GM19467 (cell line): ENCODE results near the gene GANAB.
"Not testable (repeated sequence)": the region's sequence is repeated elsewhere in the genome, so short reads cannot be mapped to it uniquely, and the experiment has no call there.

ENCODE experiments used
- ATAC-seq: cut with Tn5 transposase; IDR thresholded peaks from one replicate; pipeline ENCODE4 v1.9.1; 2021; ENCODE audit warnings: mild to moderate bottlenecking, moderate library complexity; ENCODE audit not compliant: unreplicated experiment

Gene GANAB

GRCh38 chr11:62645946-62646824, at the start of gene GANAB:
Gene GANAB (minus strand): TSS chr11:62646613. CDS start chr11:62646599, 14 bp downstream.
- peak; percentile 81 for ATAC-seq

- ATAC-seq, result no peak
These were observed 48.2 kb upstream of the GANAB start for GRCh38 chr11:62694455-62695167.

DNA sequence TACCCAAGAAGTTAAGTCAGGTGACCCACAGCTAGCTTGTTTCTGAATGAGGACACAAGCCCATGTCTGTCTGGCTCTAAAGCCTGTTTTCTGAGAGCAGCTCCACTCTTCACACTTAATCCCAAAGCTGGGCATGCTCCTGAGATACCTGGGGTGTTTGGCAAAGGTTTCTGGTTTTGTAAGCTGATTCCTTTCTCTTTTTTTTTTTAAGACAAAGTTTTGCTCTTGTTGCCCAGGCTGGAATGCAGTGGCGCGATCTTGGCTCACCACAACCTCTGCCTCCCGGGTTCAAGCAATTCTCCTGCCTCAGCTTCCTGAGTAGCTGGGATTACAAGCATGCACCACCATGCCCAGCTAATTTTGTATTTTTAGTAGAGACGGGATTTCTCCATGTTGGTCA, 47.2 kb upstream of the GANAB start:
- ATAC-seq, result not testable (repeated sequence)

- ATAC-seq, result no peak
These were observed 43.2 kb upstream of the GANAB start, which contains the start of gene LRRN4CL for GRCh38 chr11:62689421-62690183. Gene LRRN4CL (minus strand): TSS chr11:62689530. CDS start chr11:62688508, 1,022 bp downstream.

- no peak for ATAC-seq
These were observed 42.1 kb upstream of the GANAB start for GRCh38 chr11:62688491-62688890.

DNA sequence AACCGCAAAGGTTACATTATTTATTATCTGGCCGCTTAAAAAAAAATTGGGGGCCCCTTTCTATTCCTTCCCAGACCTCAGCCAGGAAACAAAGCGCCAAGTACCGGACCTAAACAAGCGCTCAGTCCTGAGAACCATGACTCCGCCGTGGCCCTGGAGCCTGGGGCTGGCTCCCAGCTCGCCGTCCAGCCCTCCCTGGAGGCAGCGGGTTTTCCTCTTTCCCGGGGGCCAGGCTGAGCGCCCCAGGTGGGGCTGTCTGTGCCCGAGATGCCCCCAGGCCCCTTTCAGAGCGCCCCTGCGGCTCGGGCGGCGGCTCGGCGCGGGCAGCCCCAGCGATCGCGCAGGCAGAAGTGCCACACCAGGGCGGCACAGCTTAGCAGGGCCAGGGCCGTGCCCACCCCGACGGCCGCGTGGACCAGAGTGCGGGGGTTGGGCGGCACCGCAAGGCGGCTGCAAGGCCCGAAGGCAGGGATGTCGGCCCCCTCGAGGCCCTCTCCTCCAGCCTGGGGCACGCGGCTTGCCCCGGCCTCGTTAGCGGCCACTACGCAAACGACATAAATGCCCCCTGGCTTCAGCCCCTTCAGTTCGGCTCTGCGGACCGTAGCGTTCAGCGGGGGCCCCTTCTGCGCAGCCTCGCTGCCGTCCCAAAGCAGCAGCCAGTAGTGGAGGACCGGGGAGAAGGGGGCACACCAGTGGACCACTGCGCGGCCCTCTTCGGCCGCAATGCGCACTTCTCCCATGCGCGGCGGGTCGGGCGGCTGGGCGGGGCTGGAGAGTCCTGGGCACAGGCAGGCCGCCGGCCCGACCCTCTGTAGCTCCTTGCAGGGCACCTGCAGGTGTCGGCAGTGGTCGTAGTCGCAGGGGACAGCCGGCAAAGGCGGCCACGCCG, 41.3 kb upstream of the GANAB start:
- ATAC-seq, result no peak

DNA sequence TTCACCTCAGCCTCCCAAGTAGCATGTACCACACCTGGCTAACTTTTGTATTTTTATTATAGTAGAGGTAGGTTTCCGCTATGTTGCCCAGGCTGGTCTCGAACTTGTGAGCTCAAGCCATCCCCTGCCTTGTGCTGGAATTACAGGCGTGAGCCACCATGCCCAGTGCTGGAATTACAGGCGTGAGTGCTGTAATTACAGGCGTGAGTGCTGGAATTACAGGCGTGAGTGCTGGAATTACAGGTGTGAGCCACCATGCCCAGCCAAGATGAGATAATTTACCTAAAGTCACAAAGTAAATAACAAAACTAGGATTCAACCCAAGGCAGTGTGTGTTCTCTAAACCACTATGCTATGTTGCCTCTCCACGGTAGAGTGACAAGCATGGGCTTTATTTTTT, 36.1 kb upstream of the GANAB start:
- ATAC-seq, result no peak

DNA sequence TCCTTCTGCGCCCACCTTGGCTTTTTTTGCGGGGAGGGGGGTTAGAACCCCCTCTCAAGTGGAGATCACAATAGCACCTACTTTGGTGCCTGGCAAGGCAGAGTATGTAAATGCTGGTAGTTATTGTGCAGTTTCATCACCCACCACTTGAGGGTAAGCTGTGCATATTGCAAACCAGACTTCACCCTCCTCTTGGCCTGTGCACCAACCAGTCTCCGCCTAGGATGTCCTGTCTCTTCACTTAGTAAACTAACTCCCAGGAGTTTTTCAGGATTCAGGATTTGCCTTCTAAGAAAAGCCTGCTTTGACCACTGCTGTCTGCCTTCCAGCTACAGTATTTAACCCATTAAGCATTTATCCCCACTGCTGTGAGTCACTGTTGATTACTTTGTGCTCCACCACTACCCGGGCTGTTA, 34.4 kb upstream of the GANAB start:
- no peak for ATAC-seq

GRCh38 chr11:62678770-62679696, 32.6 kb upstream of the GANAB start, which contains the start of gene UBXN1:
Gene UBXN1 (minus strand): TSS chr11:62679073. CDS start chr11:62678923, 150 bp downstream.
- ATAC-seq, result peak; percentile 66

- ATAC-seq, result no peak
These were observed 32.0 kb upstream of the GANAB start for GRCh38 chr11:62678433-62678769.

DNA sequence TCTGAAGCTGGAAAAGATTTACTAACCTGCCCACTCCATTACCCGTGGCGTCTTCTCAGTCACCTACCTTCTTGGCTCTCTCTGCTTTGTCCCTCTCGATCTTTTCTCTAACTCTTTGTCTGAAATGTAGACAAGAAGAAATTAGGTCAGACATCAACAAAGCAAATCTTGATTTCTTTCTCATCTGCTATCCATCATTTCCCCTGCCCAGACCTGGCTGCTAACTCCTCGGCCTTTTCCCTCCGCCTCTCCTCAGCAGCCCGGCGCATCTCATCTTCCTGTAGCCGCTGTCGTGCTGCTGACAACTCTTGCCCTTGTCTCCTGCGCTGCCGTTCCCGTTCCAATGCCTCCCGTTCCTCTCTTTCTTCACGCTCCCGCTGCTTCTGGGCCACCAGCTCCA, 31.3 kb upstream of the GANAB start:
- no peak for ATAC-seq

DNA sequence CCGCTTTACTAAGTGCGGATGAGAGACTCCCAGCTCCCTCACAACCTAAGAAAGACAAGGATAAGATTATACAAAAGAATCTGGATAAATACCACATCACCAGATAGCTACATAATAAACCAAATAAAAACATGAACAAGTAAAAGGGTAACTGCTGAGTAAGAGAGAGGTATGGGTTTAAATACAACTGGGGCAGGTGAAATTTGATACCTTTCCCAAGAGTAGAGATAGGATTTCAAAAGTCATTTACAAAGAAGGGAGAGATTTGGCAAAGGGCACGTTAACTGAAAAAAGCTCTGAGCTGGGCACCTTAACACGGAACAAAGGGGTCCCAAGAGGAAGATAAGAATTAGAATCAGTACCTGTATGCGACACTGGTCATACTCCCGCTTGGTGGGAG, 30.7 kb upstream of the GANAB start:
- no peak for ATAC-seq

DNA sequence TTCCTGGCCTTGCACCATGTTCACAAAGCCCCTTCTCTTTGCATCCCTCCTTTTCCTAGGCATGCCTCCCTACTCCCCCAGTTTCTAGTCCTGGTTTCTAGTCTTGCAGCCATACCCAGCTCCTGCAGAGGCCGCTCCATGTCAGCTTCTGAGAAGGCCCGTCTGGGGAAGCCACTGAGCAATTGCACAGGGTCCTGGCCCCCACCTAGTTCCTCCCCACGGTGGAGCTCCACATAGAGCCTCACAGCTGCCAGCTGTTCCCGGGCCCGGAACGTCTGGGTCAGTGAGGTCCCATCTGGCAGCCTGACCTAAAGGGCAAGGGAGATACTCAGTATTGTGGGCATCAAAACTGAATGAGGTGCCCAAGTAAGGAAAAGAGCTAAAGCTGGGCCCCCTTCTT, 30.3 kb upstream of the GANAB start:
- no peak for ATAC-seq

DNA sequence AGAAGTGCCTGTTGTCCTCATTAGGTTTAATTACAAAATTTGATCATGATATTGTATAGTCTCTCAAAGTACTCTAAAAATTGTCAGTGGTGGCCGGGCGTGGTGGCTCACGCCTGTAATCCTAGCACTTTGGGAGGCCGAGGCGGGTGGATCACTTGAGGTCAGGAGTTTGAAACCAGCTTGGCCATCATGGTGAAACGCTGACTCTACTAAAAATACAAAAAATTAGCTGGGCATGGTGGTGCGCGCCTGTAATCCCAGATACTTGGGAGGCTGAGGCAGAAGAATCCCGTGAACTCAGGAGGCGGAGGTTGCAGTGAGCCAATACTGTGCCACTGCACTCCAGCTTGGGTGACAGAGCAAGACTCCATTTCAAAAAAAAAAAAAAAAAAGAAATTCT, 29.0 kb upstream of the GANAB start:
- ATAC-seq, result not testable (repeated sequence)

DNA sequence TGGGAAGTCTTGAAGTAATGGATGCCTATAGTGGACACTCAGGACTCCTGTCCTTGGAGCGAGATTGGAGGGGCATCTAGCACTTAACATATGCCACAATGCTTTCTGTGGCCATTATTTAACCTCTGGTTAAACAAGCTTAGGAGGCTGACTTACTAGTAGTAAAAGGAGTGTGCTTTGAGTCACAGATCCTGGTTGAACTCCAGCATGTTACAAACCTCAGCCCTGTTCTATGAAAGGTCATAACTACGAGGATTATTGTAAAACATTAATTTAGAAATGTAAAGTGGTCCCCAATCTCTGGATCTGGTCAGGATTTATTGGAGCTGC, 26.7 kb upstream of the GANAB start:
- no peak for ATAC-seq

- peak; percentile 38 for ATAC-seq
These were observed 25.4 kb upstream of the GANAB start, which contains the start of the genes LBHD1 and UQCC3 for GRCh38 chr11:62671608-62672389. Gene LBHD1 (minus strand): TSS chr11:62672267. CDS start chr11:62670031, 2,236 bp downstream. Gene UQCC3 (plus strand): TSS chr11:62671673. CDS start chr11:62671746, 73 bp downstream.

GRCh38 chr11:62671236-62671607, 24.8 kb upstream of the GANAB start:
- ATAC-seq, result peak; percentile 11

DNA sequence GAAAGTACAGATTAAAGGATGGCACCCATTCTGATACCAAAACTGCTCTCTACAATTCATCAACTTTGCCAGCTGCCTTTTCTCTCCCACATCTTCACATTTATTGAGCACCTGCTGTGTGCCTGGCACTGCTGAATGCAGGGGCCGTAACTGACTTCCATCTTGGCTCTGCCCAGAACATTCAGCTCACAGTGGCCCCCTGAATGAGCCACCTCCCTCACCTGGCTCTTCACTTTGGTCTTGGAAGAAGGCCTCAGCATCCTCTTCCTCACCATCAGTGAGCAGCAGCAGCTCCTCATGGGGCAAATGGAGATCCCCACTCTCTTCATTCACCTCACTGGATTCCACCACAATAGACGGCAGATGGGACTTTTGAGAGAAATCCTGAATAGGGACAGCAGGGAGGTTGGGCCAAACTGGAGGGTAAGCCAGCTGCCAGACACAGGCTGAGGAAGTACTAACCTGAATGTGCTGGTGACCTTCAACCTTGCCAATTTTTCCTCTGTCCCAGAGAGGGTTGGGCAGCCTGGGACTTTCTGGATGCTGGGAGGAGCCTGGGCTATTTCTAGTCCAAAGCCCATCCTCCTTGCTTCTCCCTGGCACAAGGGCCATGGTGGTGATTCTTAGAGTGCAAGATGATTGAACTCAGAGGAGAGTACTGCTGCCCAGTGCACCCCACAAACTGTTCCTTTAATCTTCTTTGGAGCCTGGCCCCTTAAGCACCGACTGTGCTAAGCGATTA, 23.2 kb upstream of the GANAB start:
- ATAC-seq, result no peak
